Astrocyte (in vitro differentiated cells and primary cell): ENCODE results near the gene SYNE1. TPM values are rescaled to one million over a fixed set of nuclear protein-coding genes. Genes with fewer than 3 reads are reported as not detected.

ENCODE experiments used
- DNase-seq: peaks from one replicate; pipeline ENCODE4 v3.0.0-alpha.2; 2010; ENCODE audit warnings: low read depth
- FAIRE-seq: peaks from 2 replicates; lab custom pipeline; 2011; peaks lifted over from hg19 to GRCh38; lab: Jason Lieb, UNC
- H2AFZ ChIP-seq: 2 replicates; pipeline ENCODE4 v1.6.0; 2012; ENCODE audit warnings: low read depth, low read length, inconsistent platforms
- H3K27ac ChIP-seq: 2 replicates; pipeline ENCODE4 v1.5.1; 2011; ENCODE audit warnings: low read depth, low read length, inconsistent platforms
- H3K27me3 ChIP-seq: 2 replicates; pipeline ENCODE4 v1.6.0; 2011; ENCODE audit warnings: low read length, inconsistent platforms; ENCODE audit not compliant: insufficient read depth
- H3K36me3 ChIP-seq: 2 replicates; pipeline ENCODE4 v1.5.1; 2011; ENCODE audit warnings: low read length, inconsistent platforms; ENCODE audit not compliant: insufficient read depth
- H3K4me1 ChIP-seq: 2 replicates; pipeline ENCODE4 v1.5.1; 2011; ENCODE audit warnings: low read length, inconsistent platforms; ENCODE audit not compliant: insufficient read depth
- H3K4me2 ChIP-seq: 2 replicates; pipeline ENCODE4 v1.6.0; 2012; ENCODE audit warnings: low read length, inconsistent platforms
- H3K4me3 ChIP-seq: 2 replicates; pipeline ENCODE4 v1.5.1; 2011; ENCODE audit warnings: low read depth, mild to moderate bottlenecking, low read length, inconsistent platforms; ENCODE audit not compliant: insufficient read depth
- H3K79me2 ChIP-seq: 2 replicates; pipeline ENCODE4 v1.6.0; 2012; ENCODE audit warnings: mild to moderate bottlenecking, low read length, inconsistent platforms; ENCODE audit not compliant: insufficient read depth
- H3K9ac ChIP-seq: 2 replicates; pipeline ENCODE4 v1.6.0; 2012; ENCODE audit warnings: mild to moderate bottlenecking, low read length, inconsistent platforms
- H3K9me3 ChIP-seq: 2 replicates; pipeline ENCODE4 v1.5.1; 2012; ENCODE audit warnings: low read depth, mild to moderate bottlenecking, low read length, inconsistent platforms; ENCODE audit not compliant: insufficient read depth
- H4K20me1 ChIP-seq: 2 replicates; pipeline ENCODE4 v1.6.0; 2012; ENCODE audit warnings: low read length, inconsistent platforms; ENCODE audit not compliant: insufficient read depth
- H3K27ac Mint-ChIP-seq: one replicate; pipeline ENCODE4 v1.8.0; 2021; ENCODE audit warnings: mild to moderate bottlenecking, mixed read lengths; ENCODE audit not compliant: unreplicated experiment
- H3K27me3 Mint-ChIP-seq: one replicate; pipeline ENCODE4 v1.8.0; 2021; ENCODE audit warnings: low read depth, mixed read lengths; ENCODE audit not compliant: unreplicated experiment
- H3K36me3 Mint-ChIP-seq: one replicate; pipeline ENCODE4 v1.8.0; 2021; ENCODE audit warnings: low read depth, mixed read lengths; ENCODE audit not compliant: unreplicated experiment
- H3K4me1 Mint-ChIP-seq: one replicate; pipeline ENCODE4 v1.8.0; 2021; ENCODE audit warnings: low read depth, mixed read lengths; ENCODE audit not compliant: unreplicated experiment
- H3K4me3 Mint-ChIP-seq: one replicate; pipeline ENCODE4 v1.8.0; 2021; ENCODE audit warnings: mild to moderate bottlenecking, moderate library complexity, mixed read lengths; ENCODE audit not compliant: unreplicated experiment
- H3K9me3 Mint-ChIP-seq: one replicate; pipeline ENCODE4 v1.8.0; 2021; ENCODE audit warnings: mild to moderate bottlenecking, mixed read lengths; ENCODE audit not compliant: unreplicated experiment
- EZH2 ChIP-seq: IDR thresholded peaks from 2 replicates; pipeline ENCODE4 v1.6.1; 2012; ENCODE audit warnings: mild to moderate bottlenecking, low read length, inconsistent platforms; ENCODE audit not compliant: insufficient read depth
- total RNA-seq: library from RNA; stranded (reverse); gene quantifications from 2 replicates; pipeline ENCODE4 v1.2.1, GENCODE V29; 2021
- TF ChIP-seq, protein P1 (sequence below): IDR thresholded peaks from 2 replicates; pipeline ENCODE4 v1.5.1; 2011; ENCODE audit warnings: low read depth, mild to moderate bottlenecking, inconsistent platforms, low read length, moderate library complexity; ENCODE audit not compliant: insufficient read depth

The SYNE1 gene
- total RNA-seq, 1 donor from 2014 or later = 66.5 TPM

DNA sequence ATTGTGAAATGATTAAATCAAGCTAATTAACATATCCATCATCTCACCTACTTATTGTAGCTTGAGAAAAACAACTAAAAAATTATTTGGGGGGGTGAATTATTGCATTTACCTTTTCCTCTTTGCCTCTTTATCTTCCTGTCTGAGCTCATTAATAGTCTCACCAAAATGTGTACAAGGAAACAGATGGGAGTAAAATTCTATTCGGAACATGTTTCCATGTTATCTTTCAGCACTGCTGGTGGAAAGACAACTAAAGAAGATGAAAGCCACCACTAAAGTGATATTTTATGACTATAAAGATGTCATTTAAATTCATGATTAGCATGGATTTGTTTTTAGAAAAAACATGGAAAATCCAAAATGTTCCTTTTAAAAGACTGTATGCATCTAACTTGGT, 102.6 kb downstream of the SYNE1 start:
- Histone ChIP-seq H3K27me3 (no peaks in the 10 kb centered on the region), H3K9ac (no peak overlapping the region), H3K36me3 (no peaks in the 10 kb centered on the region), H4K20me1 (no peaks in the 10 kb centered on the region), H3K27ac (no peak overlapping the region), H2AFZ (no peak overlapping the region), H3K79me2 (no peaks in the 10 kb centered on the region), H3K4me2 (no peak overlapping the region), H3K4me1 (no peaks in the 10 kb centered on the region), H3K9me3 (no peaks in the 10 kb centered on the region), H3K4me3 (no peak overlapping the region)
- DNase-seq (no peak), FAIRE-seq (no peak)
- TF ChIP-seq, protein P1, sequence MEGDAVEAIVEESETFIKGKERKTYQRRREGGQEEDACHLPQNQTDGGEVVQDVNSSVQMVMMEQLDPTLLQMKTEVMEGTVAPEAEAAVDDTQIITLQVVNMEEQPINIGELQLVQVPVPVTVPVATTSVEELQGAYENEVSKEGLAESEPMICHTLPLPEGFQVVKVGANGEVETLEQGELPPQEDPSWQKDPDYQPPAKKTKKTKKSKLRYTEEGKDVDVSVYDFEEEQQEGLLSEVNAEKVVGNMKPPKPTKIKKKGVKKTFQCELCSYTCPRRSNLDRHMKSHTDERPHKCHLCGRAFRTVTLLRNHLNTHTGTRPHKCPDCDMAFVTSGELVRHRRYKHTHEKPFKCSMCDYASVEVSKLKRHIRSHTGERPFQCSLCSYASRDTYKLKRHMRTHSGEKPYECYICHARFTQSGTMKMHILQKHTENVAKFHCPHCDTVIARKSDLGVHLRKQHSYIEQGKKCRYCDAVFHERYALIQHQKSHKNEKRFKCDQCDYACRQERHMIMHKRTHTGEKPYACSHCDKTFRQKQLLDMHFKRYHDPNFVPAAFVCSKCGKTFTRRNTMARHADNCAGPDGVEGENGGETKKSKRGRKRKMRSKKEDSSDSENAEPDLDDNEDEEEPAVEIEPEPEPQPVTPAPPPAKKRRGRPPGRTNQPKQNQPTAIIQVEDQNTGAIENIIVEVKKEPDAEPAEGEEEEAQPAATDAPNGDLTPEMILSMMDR = no peak
- no peak for TF ChIP-seq EZH2
- peaks cover 2% of the 10 kb centered on the region for H3K9me3 Mint-ChIP-seq
- no peaks in the 10 kb centered on the region for H3K36me3 Mint-ChIP-seq
- no peaks in the 10 kb centered on the region for H3K27me3 Mint-ChIP-seq
- no peak overlapping the region for H3K27ac Mint-ChIP-seq
- no peak overlapping the region for H3K4me3 Mint-ChIP-seq
- peaks cover 8% of the 10 kb centered on the region for H3K4me1 Mint-ChIP-seq

DNA sequence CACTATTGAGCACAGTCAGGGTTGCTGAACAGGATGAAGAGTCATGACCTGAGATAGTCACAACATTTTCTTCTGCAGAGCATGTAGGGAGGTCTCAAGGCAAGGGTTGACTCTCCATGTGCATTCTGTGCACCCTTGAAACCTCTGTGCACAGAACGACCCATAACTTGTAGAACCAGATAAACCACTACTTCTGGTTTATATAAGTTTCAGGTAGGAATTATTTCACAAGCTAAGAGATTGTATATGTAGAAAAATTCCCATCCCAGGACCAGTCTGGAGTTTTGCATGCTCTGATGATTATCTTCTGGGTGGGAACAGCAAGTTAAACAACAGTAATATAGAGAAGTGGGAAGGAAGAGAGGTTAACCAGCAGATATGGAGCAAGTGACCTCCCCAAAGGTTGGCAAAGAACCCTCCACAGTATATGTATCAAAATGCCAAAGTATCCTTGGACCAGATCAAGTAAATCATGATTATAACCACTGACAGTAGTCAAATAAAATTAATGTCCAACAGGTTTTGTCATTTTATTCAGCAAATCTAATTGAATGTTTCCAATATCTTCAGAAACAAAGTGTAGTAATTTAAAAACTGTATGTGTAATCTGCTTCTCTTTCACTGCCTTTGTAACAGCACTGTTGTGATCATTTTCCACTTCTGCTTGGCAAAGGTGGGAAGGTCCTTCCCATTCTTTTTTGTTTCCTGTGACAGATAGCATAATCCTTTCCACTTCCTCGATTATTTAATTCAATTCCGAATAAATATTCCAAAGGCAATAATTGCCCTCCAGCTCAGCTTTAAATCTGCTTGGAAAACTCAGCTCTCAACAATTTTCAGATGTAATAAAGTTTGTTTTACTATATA, 104.4 kb downstream of the SYNE1 start:
- DNase-seq = no peak
- Mint-ChIP-seq H3K9me3 (peaks cover 2% of the 10 kb centered on the region), H3K4me3 (no peak overlapping the region), H3K27me3 (no peaks in the 10 kb centered on the region), H3K4me1 (peaks cover 11% of the 10 kb centered on the region), H3K27ac (no peak overlapping the region), H3K36me3 (no peaks in the 10 kb centered on the region)
- no peaks in the 10 kb centered on the region for H3K36me3 ChIP-seq
- no peaks in the 10 kb centered on the region for H3K9me3 ChIP-seq
- FAIRE-seq = no peak
- no peak overlapping the region for H3K4me2 ChIP-seq
- H3K9ac ChIP-seq = no peak overlapping the region
- no peak overlapping the region for H3K27ac ChIP-seq
- H2AFZ ChIP-seq = no peak overlapping the region
- H3K4me3 ChIP-seq = no peak overlapping the region
- H3K4me1 ChIP-seq = no peaks in the 10 kb centered on the region
- H4K20me1 ChIP-seq = no peaks in the 10 kb centered on the region
- TF ChIP-seq, protein P1 = no peak
- no peaks in the 10 kb centered on the region for H3K79me2 ChIP-seq
- no peaks in the 10 kb centered on the region for H3K27me3 ChIP-seq

DNA sequence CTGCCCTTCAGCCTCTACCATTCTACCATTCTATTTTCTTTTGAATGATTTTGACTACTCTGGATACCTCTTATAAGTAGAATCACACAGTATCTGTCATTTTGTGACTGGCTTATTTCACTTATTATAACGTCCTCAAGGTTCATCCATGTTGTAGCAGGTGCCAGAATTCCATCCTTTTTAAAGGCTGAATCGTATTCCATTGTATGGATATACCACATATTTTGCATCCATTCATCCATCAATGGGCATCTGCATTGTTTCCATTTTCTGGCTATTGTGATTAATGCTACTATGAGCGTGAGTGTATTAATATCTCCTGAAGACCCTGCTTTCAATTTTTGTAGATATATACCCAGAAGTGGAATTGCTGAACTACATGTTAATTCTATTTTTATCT, 105.5 kb downstream of the SYNE1 start:
- no peaks in the 10 kb centered on the region for H3K36me3 ChIP-seq
- Mint-ChIP-seq H3K36me3 (no peaks in the 10 kb centered on the region), H3K27me3 (no peaks in the 10 kb centered on the region), H3K9me3 (peaks cover 2% of the 10 kb centered on the region), H3K27ac (no peak overlapping the region), H3K4me3 (no peak overlapping the region), H3K4me1 (peaks cover 11% of the 10 kb centered on the region)
- H3K79me2 ChIP-seq = no peaks in the 10 kb centered on the region
- H3K4me3 ChIP-seq = no peak overlapping the region
- H3K9me3 ChIP-seq = no peaks in the 10 kb centered on the region
- FAIRE-seq = no peak
- TF ChIP-seq, protein P1 = no peak
- TF ChIP-seq EZH2 = no peak
- no peak overlapping the region for H3K9ac ChIP-seq
- no peaks in the 10 kb centered on the region for H3K27me3 ChIP-seq
- H3K27ac ChIP-seq = no peak overlapping the region
- no peaks in the 10 kb centered on the region for H3K4me1 ChIP-seq
- no peak for DNase-seq
- no peaks in the 10 kb centered on the region for H4K20me1 ChIP-seq
- H3K4me2 ChIP-seq = no peak overlapping the region
- H2AFZ ChIP-seq = no peak overlapping the region
